HEK293 (cell line): ENCODE data around the gene TFR2.

Experiments
- CTCF ChIA-PET: fragments of 350-600 bp; formaldehyde crosslinking; extraction: SDS; loops from one replicate; lab custom pipeline; 2021; ENCODE audit warnings: antibody characterized with exemption; lab: Yijun Ruan, JAX
- POLR2A ChIA-PET: fragments of 300-600 bp; formaldehyde crosslinking; extraction: SDS; loops from one replicate; lab custom pipeline; 2020; ENCODE audit warnings: antibody characterized with exemption, inconsistent platforms; lab: Yijun Ruan, JAX
- H3K27ac ChIP-seq: fragments of 200-500 bp; sonication (Bioruptor generic); 2 replicates; pipeline ENCODE4 v1.5.1; 2014; ENCODE audit warnings: low read depth, low read length, control low read depth, inconsistent platforms; ENCODE audit errors: extremely low read depth
- H3K36me3 ChIP-seq, 2 experiments: fragments of 200-500 bp in 1 of 2; sonication (Bioruptor generic) in 1 of 2; 1 replicate in 1 of 2; 2 replicates in 1 of 2; pipeline ENCODE4 v1.5.1; 2014 to 2017; ENCODE audit warnings: inconsistent platforms in 2 of 2, low read length in 2 of 2; ENCODE audit not compliant: control insufficient read depth in 2 of 2, insufficient read depth in 1 of 2
- H3K4me1 ChIP-seq: fragments of 200-500 bp; sonication (Bioruptor generic); 2 replicates; pipeline ENCODE4 v1.5.1; 2014; ENCODE audit warnings: mild to moderate bottlenecking, low read length, inconsistent platforms; ENCODE audit not compliant: control insufficient read depth, insufficient read depth
- H3K4me3 ChIP-seq: 2 replicates; pipeline ENCODE4 v1.5.1; 2011; ENCODE audit warnings: low read depth, mild to moderate bottlenecking, control low read depth, low read length, moderate library complexity
- H3K9me3 ChIP-seq: fragments of 200-500 bp; sonication (Bioruptor generic); 2 replicates; pipeline ENCODE4 v1.5.1; 2014; ENCODE audit warnings: low read depth, low read length, inconsistent platforms; ENCODE audit not compliant: control insufficient read depth, insufficient read depth
- PATZ1 ChIP-seq: fragments of 450-650 bp; formaldehyde crosslinking; IDR thresholded peaks from 2 replicates; pipeline ENCODE4 v1.5.1; 2016; ENCODE audit warnings: missing biosample characterization, missing genetic modification characterization
- PRDM6 ChIP-seq: fragments of 450-650 bp; formaldehyde crosslinking; IDR thresholded peaks from 2 replicates; pipeline ENCODE4 v1.5.1; 2017; ENCODE audit warnings: missing biosample characterization, missing genetic modification characterization
- REST ChIP-seq: fragments of 450-650 bp; formaldehyde crosslinking; IDR thresholded peaks from 2 replicates; pipeline ENCODE4 v1.5.1; 2016; ENCODE audit warnings: missing biosample characterization, missing genetic modification characterization
- WT1 ChIP-seq: fragments of 450-650 bp; formaldehyde crosslinking; IDR thresholded peaks from 2 replicates; pipeline ENCODE4 v1.5.1; 2016; ENCODE audit warnings: missing biosample characterization, missing genetic modification characterization
- ZNF148 ChIP-seq: fragments of 450-650 bp; formaldehyde crosslinking; IDR thresholded peaks from 2 replicates; pipeline ENCODE4 v1.5.0; 2017; ENCODE audit warnings: missing biosample characterization, missing genetic modification characterization, borderline replicate concordance
- ZNF239 ChIP-seq: fragments of 450-650 bp; formaldehyde crosslinking; IDR thresholded peaks from 2 replicates; pipeline ENCODE4 v1.5.1; 2016; ENCODE audit warnings: missing biosample characterization, missing genetic modification characterization
- ZNF311 ChIP-seq: fragments of 450-650 bp; formaldehyde crosslinking; IDR thresholded peaks from 2 replicates; pipeline ENCODE4 v1.5.1; 2017; ENCODE audit warnings: missing biosample characterization, missing genetic modification characterization, borderline replicate concordance
- ZNF426 ChIP-seq: fragments of 450-650 bp; formaldehyde crosslinking; IDR thresholded peaks from 2 replicates; pipeline ENCODE4 v1.5.1; 2017; ENCODE audit warnings: missing biosample characterization, missing genetic modification characterization, mild to moderate bottlenecking, inconsistent platforms, moderate library complexity
- ZNF544 ChIP-seq: fragments of 450-650 bp; formaldehyde crosslinking; IDR thresholded peaks from 2 replicates; pipeline ENCODE4 v1.5.0; 2017; ENCODE audit warnings: missing biosample characterization, missing genetic modification characterization
- ZNF549 ChIP-seq: fragments of 450-650 bp; IDR thresholded peaks from 2 replicates; pipeline ENCODE4 v1.5.1; 2018; ENCODE audit warnings: missing biosample characterization, missing genetic modification characterization, mild to moderate bottlenecking, inconsistent platforms, moderate library complexity
- ZNF645 ChIP-seq: fragments of 450-650 bp; formaldehyde crosslinking; IDR thresholded peaks from 2 replicates; pipeline ENCODE4; 2016; ENCODE audit warnings: missing biosample characterization, missing genetic modification characterization
- ZNF677 ChIP-seq: fragments of 450-650 bp; IDR thresholded peaks from 2 replicates; pipeline ENCODE4 v1.5.0; 2018; ENCODE audit warnings: missing biosample characterization, mild to moderate bottlenecking, missing genetic modification characterization, moderate library complexity
- ZSCAN4 ChIP-seq: fragments of 450-650 bp; formaldehyde crosslinking; IDR thresholded peaks from 2 replicates; pipeline ENCODE4 v1.5.1; 2017; ENCODE audit warnings: missing biosample characterization, missing genetic modification characterization

Gene TFR2

GRCh38 chr7:100580466-100581283, 60.7 kb downstream of the TFR2 start (continued):
- peak; percentile 45; the same call in 1 of the 2 replicates for TF ChIP-seq ZNF148
- TF ChIP-seq ZNF311 (tag by site-specific recombination) = peak; percentile 69; the same call in 1 of the 2 replicates
- no peak for TF ChIP-seq ZNF645
- TF ChIP-seq PATZ1 = no peak
- peak; percentile 92 for TF ChIP-seq ZSCAN4 (tag by site-specific recombination)
- TF ChIP-seq ZNF549 (tag by site-specific recombination) = no peak
- TF ChIP-seq ZNF239 (tag by site-specific recombination) = peak; percentile 54; the same call in 1 of the 2 replicates
- TF ChIP-seq, all 188 proteins: peak for 9

- Histone ChIP-seq H3K4me3 (no peak overlapping the region), H3K9me3 (no peaks in the 10 kb centered on the region), H3K27ac (no peak overlapping the region), H3K36me3 (peaks cover 6 to 58% of the 10 kb centered on the region in 2 experiments; a peak in 2 of 3 replicates), H3K4me1 (no peaks in the 10 kb centered on the region)
- no peak for TF ChIP-seq ZNF544 (tag by site-specific recombination)
- TF ChIP-seq REST = peak; percentile 35; the same call in 1 of the 2 replicates
- TF ChIP-seq WT1 = no peak
- no peak for TF ChIP-seq ZNF677
- no peak for TF ChIP-seq PRDM6 (tag by site-specific recombination)
- TF ChIP-seq ZNF426 (tag by site-specific recombination) = no peak
- ChIA-PET CTCF (interaction anchor here (0.5 to 1.1 kb wide), 3 partner anchors 12 to 96 kb away, joined by 3 to 4 read pairs (median 4); no protein-coding TSS in a partner anchor), POLR2A (interaction anchor here (1.2 kb wide), 2 partner anchors 8 to 94 kb away, joined by 3 to 7 read pairs; partner anchors contain the start of genes FBXO24 and LRCH4)
Observed at GRCh38 chr7:100578246-100579183, 62.8 kb downstream of the TFR2 start.
